ENCODE data around the gene FLNA.

DNA sequence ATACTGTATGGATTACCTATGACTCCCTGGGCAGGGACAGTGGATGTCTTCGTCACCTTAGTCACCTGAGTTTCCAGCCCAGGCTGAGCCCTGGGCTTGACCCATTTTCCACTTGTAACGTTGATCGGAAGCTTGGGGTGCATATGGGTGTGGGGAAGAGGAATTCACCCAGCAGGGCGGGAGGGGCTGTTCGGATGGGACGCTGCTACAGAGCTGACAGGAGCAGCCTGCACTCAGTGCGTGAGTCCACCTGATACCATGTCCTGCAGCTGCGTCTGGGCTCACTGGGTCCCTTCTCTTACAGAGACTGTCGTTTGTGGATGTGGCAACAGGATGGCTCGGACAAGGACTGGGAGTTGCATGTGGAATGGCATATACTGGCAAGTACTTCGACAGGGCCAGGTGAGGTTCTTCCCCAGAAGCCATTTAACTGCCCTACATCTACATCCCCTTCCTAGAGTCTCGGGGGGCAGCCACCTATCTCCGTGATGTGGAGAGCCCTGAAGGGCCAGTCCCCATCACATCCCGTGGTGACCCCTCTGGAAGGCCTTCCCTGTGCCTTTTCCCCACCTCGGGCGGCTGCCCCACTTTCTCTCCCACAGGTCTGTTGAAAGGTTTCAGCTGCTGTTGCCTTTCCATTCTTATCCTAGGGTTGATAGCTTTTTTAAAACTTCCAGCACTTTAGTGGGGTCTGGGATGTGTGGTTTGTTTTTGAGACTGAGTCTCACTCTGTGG is 65.2 kb downstream of the FLNA start:
- TF ChIP-seq CSDC2 (CRISPR knock-in tag; IDR thresholded peaks at IDR 0.05) (no peak), ARNTL (CRISPR knock-in tag; IDR thresholded peaks at IDR 0.05; ENCODE audit: borderline replicate concordance, low read depth) (no peak), ZFP30 (CRISPR knock-in tag; IDR thresholded peaks at IDR 0.05) (no peak), BACH2 (CRISPR knock-in tag; IDR thresholded peaks at IDR 0.05; ENCODE audit: borderline replicate concordance) (no peak), OSR1 (CRISPR knock-in tag; IDR thresholded peaks at IDR 0.05) (no peak)
- TF ChIP-seq, protein P1, sequence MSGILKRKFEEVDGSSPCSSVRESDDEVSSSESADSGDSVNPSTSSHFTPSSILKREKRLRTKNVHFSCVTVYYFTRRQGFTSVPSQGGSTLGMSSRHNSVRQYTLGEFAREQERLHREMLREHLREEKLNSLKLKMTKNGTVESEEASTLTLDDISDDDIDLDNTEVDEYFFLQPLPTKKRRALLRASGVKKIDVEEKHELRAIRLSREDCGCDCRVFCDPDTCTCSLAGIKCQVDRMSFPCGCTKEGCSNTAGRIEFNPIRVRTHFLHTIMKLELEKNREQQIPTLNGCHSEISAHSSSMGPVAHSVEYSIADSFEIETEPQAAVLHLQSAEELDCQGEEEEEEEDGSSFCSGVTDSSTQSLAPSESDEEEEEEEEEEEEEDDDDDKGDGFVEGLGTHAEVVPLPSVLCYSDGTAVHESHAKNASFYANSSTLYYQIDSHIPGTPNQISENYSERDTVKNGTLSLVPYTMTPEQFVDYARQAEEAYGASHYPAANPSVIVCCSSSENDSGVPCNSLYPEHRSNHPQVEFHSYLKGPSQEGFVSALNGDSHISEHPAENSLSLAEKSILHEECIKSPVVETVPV (CRISPR knock-in tag; IDR thresholded peaks at IDR 0.05): no peak
- TF ChIP-seq, protein P2, sequence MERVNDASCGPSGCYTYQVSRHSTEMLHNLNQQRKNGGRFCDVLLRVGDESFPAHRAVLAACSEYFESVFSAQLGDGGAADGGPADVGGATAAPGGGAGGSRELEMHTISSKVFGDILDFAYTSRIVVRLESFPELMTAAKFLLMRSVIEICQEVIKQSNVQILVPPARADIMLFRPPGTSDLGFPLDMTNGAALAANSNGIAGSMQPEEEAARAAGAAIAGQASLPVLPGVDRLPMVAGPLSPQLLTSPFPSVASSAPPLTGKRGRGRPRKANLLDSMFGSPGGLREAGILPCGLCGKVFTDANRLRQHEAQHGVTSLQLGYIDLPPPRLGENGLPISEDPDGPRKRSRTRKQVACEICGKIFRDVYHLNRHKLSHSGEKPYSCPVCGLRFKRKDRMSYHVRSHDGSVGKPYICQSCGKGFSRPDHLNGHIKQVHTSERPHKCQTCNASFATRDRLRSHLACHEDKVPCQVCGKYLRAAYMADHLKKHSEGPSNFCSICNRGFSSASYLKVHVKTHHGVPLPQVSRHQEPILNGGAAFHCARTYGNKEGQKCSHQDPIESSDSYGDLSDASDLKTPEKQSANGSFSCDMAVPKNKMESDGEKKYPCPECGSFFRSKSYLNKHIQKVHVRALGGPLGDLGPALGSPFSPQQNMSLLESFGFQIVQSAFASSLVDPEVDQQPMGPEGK (CRISPR knock-in tag; IDR thresholded peaks at IDR 0.05; ENCODE audit: borderline replicate concordance): no peak
- TF ChIP-seq, protein P3, sequence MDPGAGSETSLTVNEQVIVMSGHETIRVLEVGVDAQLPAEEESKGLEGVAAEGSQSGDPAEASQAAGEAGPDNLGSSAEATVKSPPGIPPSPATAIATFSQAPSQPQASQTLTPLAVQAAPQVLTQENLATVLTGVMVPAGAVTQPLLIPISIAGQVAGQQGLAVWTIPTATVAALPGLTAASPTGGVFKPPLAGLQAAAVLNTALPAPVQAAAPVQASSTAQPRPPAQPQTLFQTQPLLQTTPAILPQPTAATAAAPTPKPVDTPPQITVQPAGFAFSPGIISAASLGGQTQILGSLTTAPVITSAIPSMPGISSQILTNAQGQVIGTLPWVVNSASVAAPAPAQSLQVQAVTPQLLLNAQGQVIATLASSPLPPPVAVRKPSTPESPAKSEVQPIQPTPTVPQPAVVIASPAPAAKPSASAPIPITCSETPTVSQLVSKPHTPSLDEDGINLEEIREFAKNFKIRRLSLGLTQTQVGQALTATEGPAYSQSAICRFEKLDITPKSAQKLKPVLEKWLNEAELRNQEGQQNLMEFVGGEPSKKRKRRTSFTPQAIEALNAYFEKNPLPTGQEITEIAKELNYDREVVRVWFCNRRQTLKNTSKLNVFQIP (CRISPR knock-in tag; IDR thresholded peaks at IDR 0.05; ENCODE audit: borderline replicate concordance, low read depth): no peak
